MCF 10A (cell line): Measurements from ENCODE around the gene PIGX. TPM values are rescaled to one million over a fixed set of nuclear protein-coding genes. Genes with fewer than 3 reads are reported as not detected.

ENCODE experiments used
- Bru-seq: library from RNA; stranded (reverse); fragments of 400-500 nt; gene quantifications from one replicate; lab custom pipeline; 2021; lab: Mats Ljungman, UMichigan
- BruChase-seq, 2 experiments: library from RNA; stranded (reverse); fragments of 400-500 nt; gene quantifications; one replicate each; lab custom pipeline; 2021; lab: Mats Ljungman, UMichigan
- BruUV-seq: library from RNA; stranded (reverse); fragments of 400-500 nt; replicated peaks from 2 replicates; lab custom pipeline; 2021; lab: Mats Ljungman, UMichigan
- CTCF ChIA-PET: fragments of 300-600 bp; sonication (Branson Sonifier 250); formaldehyde crosslinking; extraction: SDS; loops from one replicate; lab custom pipeline; 2021; ENCODE audit warnings: antibody characterized with exemption, inconsistent platforms; lab: Yijun Ruan, JAX
- POLR2A ChIA-PET: fragments of 300-600, 350-650 bp; sonication (Branson Sonifier 250); formaldehyde crosslinking; extraction: SDS; loops from one replicate; lab custom pipeline; 2020; ENCODE audit warnings: antibody characterized with exemption, inconsistent platforms; lab: Yijun Ruan, JAX
- DNase-seq: peaks from one replicate; pipeline ENCODE4 v3.0.0-alpha.2; 2018; ENCODE audit not compliant: unreplicated experiment
- H3K27ac Mint-ChIP-seq: one replicate; pipeline ENCODE4 v1.8.0; 2022; ENCODE audit warnings: mild to moderate bottlenecking, low read depth, mixed read lengths; ENCODE audit not compliant: unreplicated experiment
- H3K27me3 Mint-ChIP-seq: one replicate; pipeline ENCODE4 v1.8.0; 2022; ENCODE audit warnings: mixed read lengths; ENCODE audit not compliant: insufficient read depth, unreplicated experiment
- H3K36me3 Mint-ChIP-seq: one replicate; pipeline ENCODE4 v1.8.0; 2022; ENCODE audit warnings: mild to moderate bottlenecking, moderate library complexity, mixed read lengths; ENCODE audit not compliant: insufficient read depth, unreplicated experiment
- H3K4me1 Mint-ChIP-seq: one replicate; pipeline ENCODE4 v1.8.0; 2022; ENCODE audit warnings: mixed read lengths; ENCODE audit not compliant: insufficient read depth, unreplicated experiment
- H3K4me3 Mint-ChIP-seq: one replicate; pipeline ENCODE4 v1.8.0; 2022; ENCODE audit warnings: mild to moderate bottlenecking, moderate library complexity, mixed read lengths; ENCODE audit not compliant: unreplicated experiment
- H3K9me3 Mint-ChIP-seq: one replicate; pipeline ENCODE4 v1.8.0; 2022; ENCODE audit warnings: mixed read lengths; ENCODE audit not compliant: unreplicated experiment
- CTCF ChIP-seq: fragments of 200-600 bp; IDR thresholded peaks from one replicate; pipeline ENCODE4 v1.8.0; 2022; ENCODE audit warnings: antibody characterized with exemption, mild to moderate bottlenecking; ENCODE audit not compliant: unreplicated experiment
- intact Hi-C: fragments of 100-400 bp; cut with micrococcal nuclease; formaldehyde crosslinking; loops from 2 replicates; pipeline ENCODE4 v1.14.1; 2022
- long read RNA-seq: library from polyadenylated mRNA; stranded (forward); transcript quantifications from one replicate; pipeline ENCODE4 v2.0.0, GENCODE V29; 2022
- total RNA-seq: library from RNA; stranded (reverse); gene quantifications from 2 replicates; pipeline ENCODE4 v1.2.3, GENCODE V29; 2022

PIGX gene
- total RNA-seq (20.8 and 23.2 TPM in 2 replicates), Bru-seq, nascent RNA (percentile 64 among the genes with signal in this experiment), BruChase-seq, experiment 1, labeled RNA remaining after a 6-hour chase (percentile 69 among the genes with signal in this experiment), BruChase-seq, experiment 2, labeled RNA remaining after a 2-hour chase (percentile 64 among the genes with signal in this experiment)
- long read RNA-seq, transcript PIGX-202 (6 exons, 3,057 nt): major isoform, 56 of 78 reads
- long read RNA-seq, partial matches to known transcripts: 1 of 78 reads
- long read RNA-seq, other reads (novel, unspliced or antisense): 15 of 78 reads

- no peak for TF ChIP-seq CTCF
- peak within 1 kb of the TSS; percentile 91 for H3K27ac Mint-ChIP-seq
- H3K36me3 Mint-ChIP-seq: no peaks in the 10 kb centered on the region
- H3K27me3 Mint-ChIP-seq: no peaks in the 10 kb centered on the region
- no TSS peak for BruUV-seq
- peaks cover 5% of the 10 kb centered on the region for H3K4me1 Mint-ChIP-seq
- ChIA-PET POLR2A (interaction anchor here (0.6 to 3.0 kb wide), 14 partner anchors 9 to 756 kb away, joined by 3 to 30 read pairs (median 6); partner anchors contain the start of genes FBXO45, NCBP2, PAK2 and SENP5), CTCF (interaction anchor here (1.2 kb wide), 1 partner anchor 27 kb away, joined by 3 read pairs; no protein-coding TSS in a partner anchor)
- peak within 1 kb of the TSS; percentile 93 for H3K4me3 Mint-ChIP-seq
- intact Hi-C loops: loop anchor here (1.0 kb wide), 1 partner anchor 230 kb away; the partner anchor contains the start of gene NCBP2
- no peaks in the 10 kb centered on the region for H3K9me3 Mint-ChIP-seq
- peak; percentile 79 for DNase-seq
These were observed at the start of gene PIGX, which contains the start of gene CEP19 for GRCh38 chr3:196711838-196712513. PIGX (plus strand) TSS chr3:196712377. CEP19 (minus strand) TSS chr3:196712250; CDS start chr3:196708657, 3,593 bp downstream.

GRCh38 chr3:196662711-196663571, 49.2 kb upstream of the PIGX start:
- no TSS peak for BruUV-seq
- Mint-ChIP-seq H3K9me3 (no peaks in the 10 kb centered on the region), H3K4me3 (no peak overlapping the region), H3K36me3 (no peaks in the 10 kb centered on the region), H3K27me3 (no peaks in the 10 kb centered on the region), H3K4me1 (peaks cover 8% of the 10 kb centered on the region), H3K27ac (no peak overlapping the region)
- intact Hi-C loops: no loop called here
- no peak for TF ChIP-seq CTCF
- CTCF ChIA-PET: interaction anchor here (0.5 to 0.8 kb wide), 2 partner anchors 18 to 359 kb away, joined by 3 to 4 read pairs; no protein-coding TSS in a partner anchor
- no peak for DNase-seq
- POLR2A ChIA-PET: interaction anchor here (0.7 kb wide), 1 partner anchor 655 kb away, joined by 3 read pairs; no protein-coding TSS in a partner anchor

- no peaks in the 10 kb centered on the region for H3K36me3 Mint-ChIP-seq
- peak overlapping the region; percentile 9 for H3K27ac Mint-ChIP-seq
These were observed 45.9 kb upstream of the PIGX start for GRCh38 chr3:196666001-196666867.

More at GRCh38 chr3:196666001-196666867, 45.9 kb upstream of the PIGX start:
- Mint-ChIP-seq H3K9me3 (no peaks in the 10 kb centered on the region), H3K27me3 (peaks cover 12% of the 10 kb centered on the region), H3K4me3 (no peak overlapping the region), H3K4me1 (peaks cover 8% of the 10 kb centered on the region)
- CTCF ChIA-PET: no interaction called here
- BruUV-seq: no TSS peak
- intact Hi-C loops: no loop called here
- DNase-seq: peak; percentile 74
- TF ChIP-seq CTCF: no peak
- POLR2A ChIA-PET: interaction anchor here (0.7 kb wide), 2 partner anchors 11 to 1425 kb away, joined by 3 to 4 read pairs; no protein-coding TSS in a partner anchor
